Endodermal cell (in vitro differentiated cells): ENCODE data around the gene RAB44. TPM values are rescaled to one million over a fixed set of nuclear protein-coding genes. Genes with fewer than 3 reads are reported as not detected.

ENCODE experiments used
- DNase-seq: peaks from one replicate; pipeline ENCODE4 v3.0.0-alpha.2; 2017
- H3K27ac ChIP-seq: 2 replicates; pipeline ENCODE4 v1.5.1; 2013; ENCODE audit warnings: mild to moderate bottlenecking, low read depth, low read length, moderate library complexity
- H3K27me3 ChIP-seq: 2 replicates; pipeline ENCODE4 v1.6.1; 2013; ENCODE audit warnings: mild to moderate bottlenecking, low read length, moderate library complexity; ENCODE audit not compliant: insufficient read depth, control insufficient read depth, poor library complexity, severe bottlenecking
- H3K36me3 ChIP-seq: 2 replicates; pipeline ENCODE4 v1.7.0; 2013; ENCODE audit warnings: mild to moderate bottlenecking, low read length, moderate library complexity; ENCODE audit not compliant: control insufficient read depth, insufficient read depth
- H3K4me1 ChIP-seq: one replicate; pipeline ENCODE4 v1.7.0; 2013; ENCODE audit warnings: low read length; ENCODE audit not compliant: control insufficient read depth, insufficient read depth
- H3K4me3 ChIP-seq: 2 replicates; pipeline ENCODE4 v1.5.1; 2013; ENCODE audit warnings: mild to moderate bottlenecking, low read length, moderate library complexity
- H3K9ac ChIP-seq: 2 replicates; pipeline ENCODE4 v1.6.1; 2013; ENCODE audit warnings: mild to moderate bottlenecking, low read length, moderate library complexity; ENCODE audit not compliant: poor library complexity, severe bottlenecking; ENCODE audit errors: extremely low read depth
- H3K9me3 ChIP-seq: 2 replicates; pipeline ENCODE4 v1.6.1; 2013; ENCODE audit warnings: mild to moderate bottlenecking, low read length, moderate library complexity; ENCODE audit not compliant: control insufficient read depth
- H3K27ac Mint-ChIP-seq: 2 replicates; pipeline ENCODE4 v1.8.0; 2020; ENCODE audit warnings: mixed read lengths
- H3K27me3 Mint-ChIP-seq: 2 replicates; pipeline ENCODE4 v1.8.0; 2021; ENCODE audit warnings: mild to moderate bottlenecking, mixed read lengths; ENCODE audit not compliant: insufficient read depth
- H3K36me3 Mint-ChIP-seq: 2 replicates; pipeline ENCODE4 v1.8.0; 2020; ENCODE audit warnings: low read depth, mixed read lengths
- H3K4me1 Mint-ChIP-seq: 2 replicates; pipeline ENCODE4 v1.8.0; 2020; ENCODE audit warnings: mixed read lengths
- H3K4me3 Mint-ChIP-seq: 2 replicates; pipeline ENCODE4 v1.8.0; 2020; ENCODE audit warnings: mild to moderate bottlenecking, moderate library complexity, mixed read lengths
- H3K9me3 Mint-ChIP-seq: 2 replicates; pipeline ENCODE4 v1.8.0; 2020; ENCODE audit warnings: mild to moderate bottlenecking, mixed read lengths
- WGBS, 2 experiments: methylation state at CpG; one replicate each; pipeline versions ENCODE4 v1.1.5 to v1.1.7; 2013; ENCODE audit warnings: missing lambda C conversion rate in 2 of 2, mixed read lengths in 1 of 2; ENCODE audit not compliant: insufficient coverage in 1 of 2, insufficient read length in 1 of 2; 5-methylcytosine and 5-hydroxymethylcytosine counted together
- total RNA-seq, 2 donors: library from RNA; stranded (reverse); fragmentation: NEBNext Ultra II Directional in 1 of 2; extraction: Animal tissue kit (Norgen Biotek cat#: 25700) in 1 of 2; gene quantifications; 2 replicates in 1 of 2; 3 replicates in 1 of 2; pipeline ENCODE4 v1.2.1, GENCODE V29; 2021
- TF ChIP-seq, protein P1 (sequence below): fragments of 200-600 bp; sonication (generic); conservative IDR thresholded peaks from 2 replicates; pipeline ENCODE4 v1.5.0; 2021; ENCODE audit warnings: antibody characterized with exemption, mild to moderate bottlenecking

Gene RAB44
- total RNA-seq, 2 donors from 2014 or later, result not detected

DNA sequence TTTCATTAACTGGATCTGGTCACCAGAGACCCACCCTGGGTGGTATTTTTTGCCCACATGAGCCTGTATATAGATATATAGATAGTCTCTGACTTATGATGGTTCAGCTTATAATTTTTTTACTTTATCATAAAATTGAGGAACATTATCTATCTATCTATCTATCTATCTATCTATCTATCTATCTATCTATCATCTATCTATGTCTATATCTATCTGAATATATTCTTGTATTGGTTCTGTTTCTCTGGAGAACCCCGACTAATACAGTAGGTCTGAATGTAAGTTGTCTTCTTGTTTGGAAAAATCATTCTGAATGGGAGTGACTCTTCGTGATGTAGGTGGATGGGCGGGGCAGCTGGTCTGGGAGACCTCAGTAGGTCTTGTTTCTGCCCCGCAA, 32.4 kb upstream of the RAB44 start:
- Mint-ChIP-seq H3K27me3 (peaks cover 10% of the 10 kb centered on the region), H3K4me1 (peaks cover 12% of the 10 kb centered on the region), H3K36me3 (no peaks in the 10 kb centered on the region), H3K9me3 (no peaks in the 10 kb centered on the region), H3K27ac (no peak overlapping the region), H3K4me3 (no peak overlapping the region)
- no peak for DNase-seq
- no peak overlapping the region for H3K27ac ChIP-seq
- peaks cover 5% of the 10 kb centered on the region for H3K4me1 ChIP-seq
- TF ChIP-seq, protein P1, sequence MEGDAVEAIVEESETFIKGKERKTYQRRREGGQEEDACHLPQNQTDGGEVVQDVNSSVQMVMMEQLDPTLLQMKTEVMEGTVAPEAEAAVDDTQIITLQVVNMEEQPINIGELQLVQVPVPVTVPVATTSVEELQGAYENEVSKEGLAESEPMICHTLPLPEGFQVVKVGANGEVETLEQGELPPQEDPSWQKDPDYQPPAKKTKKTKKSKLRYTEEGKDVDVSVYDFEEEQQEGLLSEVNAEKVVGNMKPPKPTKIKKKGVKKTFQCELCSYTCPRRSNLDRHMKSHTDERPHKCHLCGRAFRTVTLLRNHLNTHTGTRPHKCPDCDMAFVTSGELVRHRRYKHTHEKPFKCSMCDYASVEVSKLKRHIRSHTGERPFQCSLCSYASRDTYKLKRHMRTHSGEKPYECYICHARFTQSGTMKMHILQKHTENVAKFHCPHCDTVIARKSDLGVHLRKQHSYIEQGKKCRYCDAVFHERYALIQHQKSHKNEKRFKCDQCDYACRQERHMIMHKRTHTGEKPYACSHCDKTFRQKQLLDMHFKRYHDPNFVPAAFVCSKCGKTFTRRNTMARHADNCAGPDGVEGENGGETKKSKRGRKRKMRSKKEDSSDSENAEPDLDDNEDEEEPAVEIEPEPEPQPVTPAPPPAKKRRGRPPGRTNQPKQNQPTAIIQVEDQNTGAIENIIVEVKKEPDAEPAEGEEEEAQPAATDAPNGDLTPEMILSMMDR, result no peak
- H3K27me3 ChIP-seq, result no peaks in the 10 kb centered on the region
- no peak overlapping the region for H3K9ac ChIP-seq
- H3K36me3 ChIP-seq, result no peaks in the 10 kb centered on the region
- WGBS, 2 experiments, result 95% methylated on average over 3 to 4 of the region's 4 CpGs
- H3K4me3 ChIP-seq, result no peak overlapping the region
- no peaks in the 10 kb centered on the region for H3K9me3 ChIP-seq

DNA sequence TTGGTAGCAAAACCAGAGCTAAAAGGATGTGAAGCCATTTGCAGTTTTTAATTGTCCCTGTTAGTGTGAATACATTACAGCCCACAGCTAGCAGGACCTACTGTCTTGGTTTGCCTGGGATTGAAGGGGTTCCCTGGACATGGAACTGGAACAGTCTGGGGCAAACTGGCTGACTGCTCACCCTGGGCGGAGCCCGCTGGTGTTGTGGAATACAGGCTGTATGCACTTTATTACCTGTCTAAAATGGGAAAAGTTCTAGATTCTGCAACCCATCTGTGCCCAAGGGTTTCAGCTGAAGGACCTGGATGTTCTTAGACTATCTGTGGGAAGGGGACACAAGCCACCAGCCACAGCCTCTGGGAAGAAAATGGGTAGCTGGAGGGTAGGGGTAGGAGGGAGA, 31.3 kb upstream of the RAB44 start:
- peaks cover 5% of the 10 kb centered on the region for H3K4me1 ChIP-seq
- H3K9ac ChIP-seq, result no peak overlapping the region
- no peaks in the 10 kb centered on the region for H3K36me3 ChIP-seq
- no peak overlapping the region for H3K27ac ChIP-seq
- Mint-ChIP-seq H3K4me3 (no peak overlapping the region), H3K27ac (no peak overlapping the region), H3K36me3 (no peaks in the 10 kb centered on the region), H3K4me1 (peaks cover 12% of the 10 kb centered on the region), H3K9me3 (peaks cover 2% of the 10 kb centered on the region), H3K27me3 (peaks cover 6% of the 10 kb centered on the region)
- peak; percentile 51 for DNase-seq
- TF ChIP-seq, protein P1, result no peak
- whole genome bisulfite sequencing, 2 experiments, result 91 to 94% methylated on average over 2 of the region's 2 CpGs
- no peaks in the 10 kb centered on the region for H3K27me3 ChIP-seq
- no peak overlapping the region for H3K4me3 ChIP-seq
- no peaks in the 10 kb centered on the region for H3K9me3 ChIP-seq

DNA sequence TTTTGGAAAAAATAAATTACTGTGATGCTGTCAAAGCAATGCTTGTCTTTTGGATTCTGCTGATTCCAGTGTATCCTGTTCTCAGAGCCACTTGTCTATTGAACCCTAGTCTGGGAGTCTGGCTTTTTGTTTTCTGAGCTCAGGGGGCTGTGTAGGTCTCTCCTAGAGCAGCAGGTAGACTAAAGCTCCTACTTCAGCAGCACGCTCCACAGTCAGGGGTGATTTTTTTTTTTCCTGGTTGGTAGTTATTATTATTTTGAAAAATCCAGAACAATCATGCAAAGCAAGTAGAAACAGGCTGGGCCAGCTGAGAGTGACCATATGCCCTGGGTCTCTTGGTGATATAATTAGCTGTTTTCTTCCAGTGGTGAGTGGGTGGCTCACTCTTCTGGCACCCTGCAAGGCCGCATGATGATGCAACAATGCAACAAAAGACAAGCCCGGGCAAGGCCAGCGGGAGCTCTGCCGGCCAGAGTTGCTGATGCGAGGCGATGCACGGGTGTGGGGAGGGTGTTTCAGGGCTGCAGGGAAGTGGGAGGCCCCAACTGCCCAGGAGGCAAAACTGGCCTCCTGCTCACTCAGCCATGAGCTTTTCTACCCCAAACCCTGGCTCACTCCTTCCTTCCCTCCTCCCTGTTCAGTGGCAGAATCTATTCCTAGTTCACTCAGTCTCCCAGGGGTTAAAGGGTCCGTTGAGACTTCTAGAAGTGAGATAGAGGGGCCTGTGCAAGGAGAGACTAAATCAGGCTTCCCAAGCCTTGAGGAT, 30.6 kb upstream of the RAB44 start:
- H3K27me3 ChIP-seq, result no peaks in the 10 kb centered on the region
- TF ChIP-seq, protein P1, result no peak
- peaks cover 5% of the 10 kb centered on the region for H3K4me1 ChIP-seq
- 24 to 63% methylated on average over 2 to 9 of the region's 9 CpGs for WGBS, 2 experiments
- peaks cover 2% of the 10 kb centered on the region for H3K9me3 Mint-ChIP-seq
- DNase-seq, result peak; percentile 88
- peaks cover 12% of the 10 kb centered on the region for H3K4me1 Mint-ChIP-seq
- H3K9ac ChIP-seq, result no peak overlapping the region
- H3K4me3 ChIP-seq, result no peak overlapping the region
- H3K27me3 Mint-ChIP-seq, result peaks cover 6% of the 10 kb centered on the region
- no peaks in the 10 kb centered on the region for H3K36me3 Mint-ChIP-seq
- H3K36me3 ChIP-seq, result no peaks in the 10 kb centered on the region
- peak overlapping the region; percentile 77 for H3K27ac Mint-ChIP-seq
- peak overlapping the region; percentile 74 for H3K27ac ChIP-seq
- no peaks in the 10 kb centered on the region for H3K9me3 ChIP-seq
- H3K4me3 Mint-ChIP-seq, result no peak overlapping the region
